ENCODE measurements around the gene PCDHB16. TPM values are rescaled to one million over a fixed set of nuclear protein-coding genes. Genes with fewer than 3 reads are reported as not detected.
"Not testable (repeated sequence)": the region's sequence is repeated elsewhere in the genome, so short reads cannot be mapped to it uniquely, and the experiment has no call there.

PCDHB16 gene
- 2.4 TPM for polyA plus RNA-seq (2013, experiment 1 of 2)
- polyA plus RNA-seq (2013, experiment 2 of 2), result 3.5 TPM

GRCh38 chr5:141182248-141182647 lies at the start of gene PCDHB16:
PCDHB16 (plus strand) TSS chr5:141182387; CDS start chr5:141182560, 173 bp downstream.
- H3K36me3 ChIP-seq (ENCODE audit: control insufficient read depth, insufficient read depth, low read length), result no peaks in the 10 kb centered on the region
- WGBS, 2 experiments (ENCODE audit: insufficient coverage in 2 of 2), result 60% methylated on average over 13 of the region's 13 CpGs
- no peak within 1 kb of the TSS for H3K27ac ChIP-seq (ENCODE audit: low read depth, low read length, severe bottlenecking)
- H3K4me3 ChIP-seq (ENCODE audit: extremely low read depth, insufficient read depth, low read length, poor library complexity, severe bottlenecking), result peak within 1 kb of the TSS; percentile 12
- no peaks in the 10 kb centered on the region for H3K4me1 ChIP-seq (ENCODE audit: control insufficient read depth, insufficient read depth, low read length, poor library complexity, severe bottlenecking)
- no peaks in the 10 kb centered on the region for H3K9me3 ChIP-seq (ENCODE audit: control insufficient read depth, low read length)

DNA sequence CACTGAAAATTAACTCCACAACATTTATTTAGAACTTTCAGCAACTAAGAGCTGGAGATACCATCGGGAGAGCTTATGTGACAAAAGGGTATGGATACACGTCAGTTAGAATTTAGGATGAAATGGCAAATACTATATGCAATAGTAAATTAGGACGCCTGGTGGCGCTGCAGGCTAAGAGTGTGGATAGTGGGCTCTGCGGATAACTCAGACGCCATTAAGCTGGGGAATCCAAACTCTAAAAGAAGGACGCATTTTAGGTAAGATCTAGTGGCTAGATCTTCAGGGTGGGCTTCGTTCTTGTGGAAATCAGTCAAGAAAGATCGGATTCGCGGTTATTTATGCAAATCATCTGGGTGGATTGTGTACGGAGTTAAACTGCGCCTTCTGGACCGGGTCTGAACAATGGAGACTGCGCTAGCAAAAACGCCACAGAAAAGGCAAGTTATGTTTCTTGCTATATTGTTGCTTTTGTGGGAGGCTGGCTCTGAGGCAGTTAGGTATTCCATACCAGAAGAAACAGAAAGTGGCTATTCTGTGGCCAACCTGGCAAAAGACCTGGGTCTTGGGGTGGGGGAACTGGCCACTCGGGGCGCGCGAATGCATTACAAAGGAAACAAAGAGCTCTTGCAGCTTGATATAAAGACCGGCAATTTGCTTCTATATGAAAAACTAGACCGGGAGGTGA lies 47.0 kb upstream of the PCDHB16 start, which contains the start of gene PCDHB5:
PCDHB5 (plus strand) TSS at position 177 of the 688 bp plus-strand sequence; CDS start at position 406, 229 bp downstream.
- H3K4me3 ChIP-seq (ENCODE audit: extremely low read depth, insufficient read depth, low read length, poor library complexity, severe bottlenecking), result no peak within 1 kb of the TSS
- no peaks in the 10 kb centered on the region for H3K4me1 ChIP-seq (ENCODE audit: control insufficient read depth, insufficient read depth, low read length, poor library complexity, severe bottlenecking)
- H3K27ac ChIP-seq (ENCODE audit: low read depth, low read length, severe bottlenecking), result no peak within 1 kb of the TSS
- no peaks in the 10 kb centered on the region for H3K36me3 ChIP-seq (ENCODE audit: control insufficient read depth, insufficient read depth, low read length)
- H3K9me3 ChIP-seq (ENCODE audit: control insufficient read depth, low read length), result peaks cover 16% of the 10 kb centered on the region
- 89 to 91% methylated on average over 21 to 22 of the region's 22 CpGs for WGBS, 2 experiments (ENCODE audit: insufficient coverage in 2 of 2)

DNA sequence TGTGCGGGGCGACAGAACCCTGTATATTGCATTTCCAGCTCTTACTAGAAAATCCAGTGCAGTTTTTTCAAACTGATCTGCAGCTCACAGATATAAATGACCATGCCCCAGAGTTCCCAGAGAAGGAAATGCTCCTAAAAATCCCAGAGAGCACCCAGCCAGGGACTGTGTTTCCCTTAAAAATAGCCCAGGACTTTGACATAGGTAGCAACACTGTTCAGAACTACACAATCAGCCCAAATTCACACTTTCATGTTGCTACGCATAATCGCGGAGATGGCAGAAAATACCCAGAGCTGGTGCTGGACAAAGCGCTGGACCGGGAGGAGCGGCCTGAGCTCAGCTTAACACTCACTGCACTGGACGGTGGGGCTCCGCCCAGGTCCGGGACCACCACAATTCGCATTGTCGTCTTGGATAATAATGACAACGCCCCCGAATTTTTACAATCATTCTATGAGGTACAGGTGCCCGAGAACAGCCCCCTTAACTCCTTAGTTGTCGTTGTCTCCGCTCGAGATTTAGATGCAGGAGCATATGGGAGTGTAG lies 46.4 kb upstream of the PCDHB16 start:
- Histone ChIP-seq H3K9me3 (ENCODE audit: control insufficient read depth, low read length) (peaks cover 16% of the 10 kb centered on the region), H3K4me3 (ENCODE audit: extremely low read depth, insufficient read depth, low read length, poor library complexity, severe bottlenecking) (no peak overlapping the region), H3K4me1 (ENCODE audit: control insufficient read depth, insufficient read depth, low read length, poor library complexity, severe bottlenecking) (no peaks in the 10 kb centered on the region), H3K27ac (ENCODE audit: low read depth, low read length, severe bottlenecking) (no peak overlapping the region), H3K36me3 (ENCODE audit: control insufficient read depth, insufficient read depth, low read length) (no peaks in the 10 kb centered on the region)
- 95 to 98% methylated on average over 17 to 19 of the region's 19 CpGs for WGBS, 2 experiments (ENCODE audit: insufficient coverage in 2 of 2)

DNA sequence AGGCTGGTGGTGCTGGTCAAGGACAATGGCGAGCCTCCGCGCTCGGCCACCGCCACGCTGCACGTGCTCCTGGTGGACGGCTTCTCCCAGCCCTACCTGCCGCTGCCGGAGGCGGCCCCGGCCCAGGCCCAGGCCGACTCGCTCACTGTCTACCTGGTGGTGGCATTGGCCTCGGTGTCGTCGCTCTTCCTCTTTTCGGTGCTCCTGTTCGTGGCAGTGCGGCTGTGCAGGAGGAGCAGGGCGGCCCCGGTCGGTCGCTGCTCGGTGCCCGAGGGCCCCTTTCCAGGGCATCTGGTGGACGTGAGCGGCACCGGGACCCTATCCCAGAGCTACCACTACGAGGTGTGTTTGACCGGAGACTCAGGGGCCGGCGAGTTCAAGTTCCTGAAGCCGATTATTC lies 44.8 kb upstream of the PCDHB16 start:
- H3K27ac ChIP-seq (ENCODE audit: low read depth, low read length, severe bottlenecking); H3K4me1 ChIP-seq (ENCODE audit: control insufficient read depth, insufficient read depth, low read length, poor library complexity, severe bottlenecking); H3K4me3 ChIP-seq (ENCODE audit: extremely low read depth, insufficient read depth, low read length, poor library complexity, severe bottlenecking); H3K36me3 ChIP-seq (ENCODE audit: control insufficient read depth, insufficient read depth, low read length): not testable (repeated sequence)
- H3K9me3 ChIP-seq (ENCODE audit: control insufficient read depth, low read length), result peaks cover 16% of the 10 kb centered on the region
- WGBS, 2 experiments (ENCODE audit: insufficient coverage in 2 of 2), result 96 to 97% methylated on average over 16 to 27 of the region's 34 CpGs

GRCh38 chr5:141149812-141150211 lies 32.4 kb upstream of the PCDHB16 start, which contains the start of gene PCDHB6:
PCDHB6 (plus strand) TSS chr5:141150057; CDS start chr5:141150258, 201 bp downstream.
- Histone ChIP-seq H3K9me3 (ENCODE audit: control insufficient read depth, low read length) (no peaks in the 10 kb centered on the region), H3K27ac (ENCODE audit: low read depth, low read length, severe bottlenecking) (no peak within 1 kb of the TSS), H3K4me3 (ENCODE audit: extremely low read depth, insufficient read depth, low read length, poor library complexity, severe bottlenecking) (no peak within 1 kb of the TSS), H3K36me3 (ENCODE audit: control insufficient read depth, insufficient read depth, low read length) (no peaks in the 10 kb centered on the region), H3K4me1 (ENCODE audit: control insufficient read depth, insufficient read depth, low read length, poor library complexity, severe bottlenecking) (no peaks in the 10 kb centered on the region)
- 90 to 93% methylated on average over 15 to 17 of the region's 18 CpGs for WGBS, 2 experiments (ENCODE audit: insufficient coverage in 2 of 2)

- no peaks in the 10 kb centered on the region for H3K9me3 ChIP-seq (ENCODE audit: control insufficient read depth, low read length)
- no peak overlapping the region for H3K4me3 ChIP-seq (ENCODE audit: extremely low read depth, insufficient read depth, low read length, poor library complexity, severe bottlenecking)
- WGBS, 2 experiments (ENCODE audit: insufficient coverage in 2 of 2), result 91 to 95% methylated on average over 32 to 33 of the region's 33 CpGs
- H3K4me1 ChIP-seq (ENCODE audit: control insufficient read depth, insufficient read depth, low read length, poor library complexity, severe bottlenecking), result no peaks in the 10 kb centered on the region
- no peaks in the 10 kb centered on the region for H3K36me3 ChIP-seq (ENCODE audit: control insufficient read depth, insufficient read depth, low read length)
- no peak overlapping the region for H3K27ac ChIP-seq (ENCODE audit: low read depth, low read length, severe bottlenecking)
Observed at GRCh38 chr5:141150224-141150992, 31.8 kb upstream of the PCDHB16 start.

GRCh38 chr5:141150993-141151325 lies 31.2 kb upstream of the PCDHB16 start:
- no peaks in the 10 kb centered on the region for H3K4me1 ChIP-seq (ENCODE audit: control insufficient read depth, insufficient read depth, low read length, poor library complexity, severe bottlenecking)
- H3K27ac ChIP-seq (ENCODE audit: low read depth, low read length, severe bottlenecking), result no peak overlapping the region
- H3K9me3 ChIP-seq (ENCODE audit: control insufficient read depth, low read length), result no peaks in the 10 kb centered on the region
- 84 to 90% methylated on average over 12 to 13 of the region's 13 CpGs for WGBS, 2 experiments (ENCODE audit: insufficient coverage in 2 of 2)
- no peaks in the 10 kb centered on the region for H3K36me3 ChIP-seq (ENCODE audit: control insufficient read depth, insufficient read depth, low read length)
- no peak overlapping the region for H3K4me3 ChIP-seq (ENCODE audit: extremely low read depth, insufficient read depth, low read length, poor library complexity, severe bottlenecking)

- H3K4me3 ChIP-seq (ENCODE audit: extremely low read depth, insufficient read depth, low read length, poor library complexity, severe bottlenecking); H3K27ac ChIP-seq (ENCODE audit: low read depth, low read length, severe bottlenecking); H3K9me3 ChIP-seq (ENCODE audit: control insufficient read depth, low read length); H3K36me3 ChIP-seq (ENCODE audit: control insufficient read depth, insufficient read depth, low read length); H3K4me1 ChIP-seq (ENCODE audit: control insufficient read depth, insufficient read depth, low read length, poor library complexity, severe bottlenecking): not testable (repeated sequence)
- WGBS, 2 experiments (ENCODE audit: insufficient coverage in 2 of 2), result 95 to 100% methylated on average over 12 to 21 of the region's 41 CpGs
Observed at GRCh38 chr5:141151632-141152031, 30.6 kb upstream of the PCDHB16 start.

DNA sequence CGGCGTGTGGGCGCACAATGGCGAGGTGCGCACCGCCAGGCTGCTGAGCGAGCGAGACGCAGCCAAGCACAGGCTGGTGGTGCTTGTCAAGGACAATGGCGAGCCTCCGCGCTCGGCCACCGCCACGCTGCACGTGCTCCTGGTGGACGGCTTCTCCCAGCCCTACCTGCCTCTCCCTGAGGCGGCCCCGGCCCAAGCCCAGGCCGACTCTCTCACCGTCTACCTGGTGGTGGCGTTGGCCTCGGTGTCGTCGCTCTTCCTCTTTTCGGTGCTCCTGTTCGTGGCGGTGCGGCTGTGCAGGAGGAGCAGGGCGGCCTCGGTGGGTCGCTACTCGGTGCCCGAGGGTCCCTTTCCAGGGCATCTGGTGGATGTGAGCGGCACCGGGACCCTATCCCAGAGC lies 30.1 kb upstream of the PCDHB16 start:
- H3K36me3 ChIP-seq (ENCODE audit: control insufficient read depth, insufficient read depth, low read length); H3K27ac ChIP-seq (ENCODE audit: low read depth, low read length, severe bottlenecking); H3K4me1 ChIP-seq (ENCODE audit: control insufficient read depth, insufficient read depth, low read length, poor library complexity, severe bottlenecking); H3K4me3 ChIP-seq (ENCODE audit: extremely low read depth, insufficient read depth, low read length, poor library complexity, severe bottlenecking); H3K9me3 ChIP-seq (ENCODE audit: control insufficient read depth, low read length): not testable (repeated sequence)
- WGBS, 2 experiments (ENCODE audit: insufficient coverage in 2 of 2), result 95 to 98% methylated on average over 22 to 24 of the region's 36 CpGs

GRCh38 chr5:141155540-141156374 lies 26.4 kb upstream of the PCDHB16 start:
- Histone ChIP-seq H3K36me3 (ENCODE audit: control insufficient read depth, insufficient read depth, low read length) (no peaks in the 10 kb centered on the region), H3K4me1 (ENCODE audit: control insufficient read depth, insufficient read depth, low read length, poor library complexity, severe bottlenecking) (no peaks in the 10 kb centered on the region), H3K4me3 (ENCODE audit: extremely low read depth, insufficient read depth, low read length, poor library complexity, severe bottlenecking) (no peak overlapping the region), H3K27ac (ENCODE audit: low read depth, low read length, severe bottlenecking) (no peak overlapping the region), H3K9me3 (ENCODE audit: control insufficient read depth, low read length) (peaks cover 6% of the 10 kb centered on the region)
- WGBS, 2 experiments (ENCODE audit: insufficient coverage in 2 of 2), result 83 to 87% methylated on average over 14 to 16 of the region's 21 CpGs
